Mesenchymal stem cell (in vitro differentiated cells and primary cell): ENCODE measurements around the gene KDM8.
A peak's percentile ranks its signal among the peaks of the same experiment; 100 is the strongest.

Experiments used
- DNase-seq: peaks from one replicate; pipeline ENCODE4 v3.0.0-alpha.2; 2013
- H2AFZ ChIP-seq: one replicate; pipeline ENCODE4 v1.6.1; 2013; ENCODE audit warnings: low read depth, mild to moderate bottlenecking, control low read depth, inconsistent platforms, low read length, moderate library complexity
- H2AK5ac ChIP-seq: 2 replicates; pipeline ENCODE4 v1.6.1; 2013; ENCODE audit warnings: low read length, moderate library complexity, mild to moderate bottlenecking, inconsistent platforms; ENCODE audit not compliant: severe bottlenecking
- H2BK120ac ChIP-seq: one replicate; pipeline ENCODE4 v1.6.1; 2013; ENCODE audit warnings: low read depth, mild to moderate bottlenecking, inconsistent platforms, low read length, moderate library complexity
- H2BK12ac ChIP-seq, 2 experiments: one replicate each; pipeline ENCODE4 v1.6.1; 2013; ENCODE audit warnings: inconsistent platforms in 2 of 2, low read length in 2 of 2, mild to moderate bottlenecking in 2 of 2, moderate library complexity in 2 of 2, control low read depth in 1 of 2
- H2BK15ac ChIP-seq: one replicate; pipeline ENCODE4 v1.6.1; 2013; ENCODE audit warnings: mild to moderate bottlenecking, low read depth, inconsistent platforms; ENCODE audit not compliant: poor library complexity, severe bottlenecking
- H2BK5ac ChIP-seq: 2 replicates; pipeline ENCODE4 v1.6.1; 2013; ENCODE audit warnings: low read depth, mild to moderate bottlenecking, low read length, control low read depth, inconsistent platforms; ENCODE audit not compliant: poor library complexity, severe bottlenecking
- H3K14ac ChIP-seq, 2 experiments: one replicate each; pipeline ENCODE4 v1.6.1; 2013; ENCODE audit warnings: inconsistent platforms in 2 of 2, low read length in 2 of 2, control low read depth in 1 of 2, mild to moderate bottlenecking in 1 of 2, moderate library complexity in 1 of 2
- H3K18ac ChIP-seq, 2 experiments: one replicate each; pipeline ENCODE4 v1.6.1; 2013; ENCODE audit warnings: inconsistent platforms in 2 of 2, low read length in 2 of 2, control low read depth in 1 of 2, low read depth in 1 of 2, mild to moderate bottlenecking in 1 of 2
- H3K23ac ChIP-seq, 2 experiments: one replicate each; pipeline ENCODE4 v1.6.1; 2013; ENCODE audit warnings: inconsistent platforms in 2 of 2, low read length in 2 of 2, mild to moderate bottlenecking in 2 of 2, moderate library complexity in 2 of 2, control low read depth in 1 of 2
- H3K27ac ChIP-seq: 2 replicates; pipeline ENCODE4 v1.5.1; 2013; ENCODE audit warnings: mild to moderate bottlenecking, moderate library complexity, low read length, control low read depth, inconsistent platforms; ENCODE audit not compliant: poor library complexity, severe bottlenecking
- H3K27me3 ChIP-seq, 2 experiments: 2 replicates each; pipeline versions ENCODE4 v1.6.1 to v1.7.0; 2013; ENCODE audit warnings: low read length in 2 of 2, mild to moderate bottlenecking in 2 of 2, moderate library complexity in 2 of 2, control low read depth in 1 of 2, inconsistent platforms in 1 of 2; ENCODE audit not compliant: control insufficient read depth in 1 of 2, insufficient read depth in 1 of 2
- H3K36me3 ChIP-seq, 2 experiments: 2 replicates each; pipeline versions ENCODE4 v1.6.1 to v1.7.0; 2013; ENCODE audit warnings: low read length in 2 of 2, control low read depth in 1 of 2, inconsistent platforms in 1 of 2, low read depth in 1 of 2, mild to moderate bottlenecking in 1 of 2; ENCODE audit not compliant: insufficient read depth in 2 of 2, control insufficient read depth in 1 of 2
- H3K4ac ChIP-seq, 2 experiments: one replicate each; pipeline ENCODE4 v1.6.1; 2013; ENCODE audit warnings: inconsistent platforms in 2 of 2, low read length in 2 of 2, mild to moderate bottlenecking in 2 of 2, moderate library complexity in 2 of 2, control low read depth in 1 of 2, low read depth in 1 of 2
- H3K4me1 ChIP-seq: 2 replicates; pipeline ENCODE4 v1.6.1; 2013; ENCODE audit warnings: low read depth, low read length, control low read depth; ENCODE audit not compliant: control insufficient read depth, insufficient read depth
- H3K4me2 ChIP-seq: 2 replicates; pipeline ENCODE4 v1.6.1; 2013; ENCODE audit warnings: low read length, mild to moderate bottlenecking, inconsistent platforms; ENCODE audit not compliant: poor library complexity, severe bottlenecking
- H3K4me3 ChIP-seq, 2 experiments: 2 replicates each; pipeline versions ENCODE4 v1.5.1 to v1.7.0; 2013; ENCODE audit warnings: low read length in 2 of 2, mild to moderate bottlenecking in 2 of 2, control low read depth in 1 of 2, low read depth in 1 of 2; ENCODE audit not compliant: insufficient read depth in 1 of 2
- H3K79me1 ChIP-seq: replicated peaks from 2 replicates; pipeline ENCODE4 v1.6.1; 2013; ENCODE audit warnings: mild to moderate bottlenecking, control low read depth, low read length, inconsistent platforms; ENCODE audit not compliant: poor library complexity, severe bottlenecking
- H3K9ac ChIP-seq: 2 replicates; pipeline ENCODE4 v1.7.0; 2013; ENCODE audit warnings: mild to moderate bottlenecking, low read length, moderate library complexity
- H3K9me3 ChIP-seq: 2 replicates; pipeline ENCODE4 v1.7.0; 2013; ENCODE audit warnings: mild to moderate bottlenecking, low read length; ENCODE audit not compliant: control insufficient read depth
- H4K8ac ChIP-seq: one replicate; pipeline ENCODE4 v1.6.1; 2013; ENCODE audit warnings: inconsistent platforms, mild to moderate bottlenecking, low read length, moderate library complexity
- H4K91ac ChIP-seq: one replicate; pipeline ENCODE4 v1.6.1; 2013; ENCODE audit warnings: mild to moderate bottlenecking, low read length, inconsistent platforms
- WGBS: methylation state at CpG from one replicate; pipeline ENCODE4 v1.1.7; 2013; ENCODE audit warnings: mixed read lengths; 5-methylcytosine and 5-hydroxymethylcytosine counted together

The KDM8 gene

GRCh38 chr16:27231692-27232060 lies 28.4 kb downstream of the KDM8 start:
- H2BK12ac ChIP-seq, result no peak overlapping the region
- H3K79me1 ChIP-seq, result peaks cover 22% of the 10 kb centered on the region
- no peak overlapping the region for H2AK5ac ChIP-seq
- no peak overlapping the region for H3K27ac ChIP-seq
- no peak overlapping the region for H2AFZ ChIP-seq
- no peak overlapping the region for H4K8ac ChIP-seq
- no peaks in the 10 kb centered on the region for H3K9me3 ChIP-seq
- H3K36me3 ChIP-seq, result peaks cover 42 to 61% of the 10 kb centered on the region in 2 experiments
- H3K4me2 ChIP-seq, result no peak overlapping the region
- H3K4me1 ChIP-seq, result peaks cover 11% of the 10 kb centered on the region
- no peak for DNase-seq
- H4K91ac ChIP-seq, result no peak overlapping the region
- no peak overlapping the region for H3K4ac ChIP-seq
- no peak overlapping the region for H3K14ac ChIP-seq
- H3K9ac ChIP-seq, result no peak overlapping the region
- H3K4me3 ChIP-seq, result no peak overlapping the region
- H2BK15ac ChIP-seq, result peak overlapping the region; percentile 29
- WGBS, result 66% methylated on average over 8 of the region's 8 CpGs
- H2BK120ac ChIP-seq, result no peak overlapping the region
- no peaks in the 10 kb centered on the region for H3K27me3 ChIP-seq
- no peak overlapping the region for H3K23ac ChIP-seq
- no peak overlapping the region for H3K18ac ChIP-seq
- no peak overlapping the region for H2BK5ac ChIP-seq

DNA sequence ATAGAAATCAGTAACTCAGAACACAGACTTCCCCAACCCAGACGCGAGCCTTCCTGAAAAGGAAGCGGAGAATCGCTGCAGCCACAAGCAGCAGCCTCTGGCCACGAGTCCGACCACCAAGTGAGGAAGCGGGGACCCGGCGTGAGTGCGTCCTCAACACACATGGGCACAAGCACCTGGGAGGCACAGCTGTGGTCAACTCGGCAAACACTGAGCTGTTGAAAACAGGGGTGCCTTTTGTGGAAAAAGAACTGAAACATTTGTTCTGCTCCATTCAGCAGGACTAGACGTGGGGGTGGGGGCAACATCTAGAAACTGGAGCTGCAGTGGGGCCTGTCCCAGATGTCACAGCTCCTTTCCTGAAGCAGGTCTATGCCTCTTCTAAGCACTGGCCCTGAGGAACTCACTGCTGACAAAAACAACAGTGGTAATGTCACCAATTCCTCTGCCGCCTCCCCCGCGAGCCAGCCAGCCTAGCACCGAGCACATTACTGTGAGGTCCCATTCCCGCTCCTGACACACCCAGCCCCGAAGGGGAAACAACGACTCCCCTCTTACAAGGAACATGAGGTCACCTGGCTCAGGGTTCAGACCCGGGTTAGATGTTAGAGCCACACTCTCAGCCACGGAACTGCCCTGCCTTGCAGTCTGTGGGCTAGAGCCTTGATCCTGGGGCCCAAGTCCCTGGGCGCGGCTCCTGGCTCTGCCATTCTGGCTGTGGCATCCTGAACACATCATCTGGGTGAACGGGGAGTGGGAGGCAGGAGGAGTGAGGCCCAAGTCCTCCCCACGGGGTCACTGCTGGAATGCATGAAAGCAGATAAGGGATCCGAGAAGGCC lies 29.0 kb downstream of the KDM8 start:
- DNase-seq, result no peak
- H3K4ac ChIP-seq, result no peak overlapping the region
- H3K9me3 ChIP-seq, result no peaks in the 10 kb centered on the region
- peak overlapping the region in 1 of 2 experiments; percentile 30 for H3K18ac ChIP-seq
- H3K4me3 ChIP-seq, result no peak overlapping the region
- no peak overlapping the region for H4K8ac ChIP-seq
- H2BK15ac ChIP-seq, result peak overlapping the region; percentile 29
- WGBS, result 90% methylated on average over 26 of the region's 26 CpGs
- no peak overlapping the region for H2BK5ac ChIP-seq
- peak overlapping the region; percentile 48 for H3K9ac ChIP-seq
- H3K27ac ChIP-seq, result no peak overlapping the region
- H2AK5ac ChIP-seq, result no peak overlapping the region
- H3K14ac ChIP-seq, result no peak overlapping the region
- peaks cover 42 to 54% of the 10 kb centered on the region in 2 experiments for H3K36me3 ChIP-seq
- H3K4me2 ChIP-seq, result no peak overlapping the region
- H2AFZ ChIP-seq, result no peak overlapping the region
- H3K27me3 ChIP-seq, result no peaks in the 10 kb centered on the region
- no peak overlapping the region for H2BK120ac ChIP-seq
- H3K79me1 ChIP-seq, result peaks cover 24% of the 10 kb centered on the region
- H3K23ac ChIP-seq, result no peak overlapping the region
- H3K4me1 ChIP-seq, result peaks cover 13% of the 10 kb centered on the region
- H2BK12ac ChIP-seq, result peak overlapping the region in 1 of 2 experiments; percentile 42
- peak overlapping the region; percentile 66 for H4K91ac ChIP-seq

- Histone ChIP-seq H3K14ac (no peak overlapping the region), H3K36me3 (peaks cover 41 to 51% of the 10 kb centered on the region in 2 experiments), H2AFZ (no peak overlapping the region), H3K4me3 (no peak overlapping the region), H2BK15ac (no peak overlapping the region), H2BK5ac (no peak overlapping the region), H3K23ac (no peak overlapping the region), H3K4me1 (peaks cover 20% of the 10 kb centered on the region), H3K4ac (no peak overlapping the region), H2BK12ac (no peak overlapping the region), H3K27me3 (no peaks in the 10 kb centered on the region), H2AK5ac (no peak overlapping the region), H3K4me2 (no peak overlapping the region), H4K91ac (no peak overlapping the region), H4K8ac (no peak overlapping the region), H3K18ac (no peak overlapping the region), H3K27ac (no peak overlapping the region), H3K9me3 (no peaks in the 10 kb centered on the region), H2BK120ac (no peak overlapping the region), H3K79me1 (peaks cover 24% of the 10 kb centered on the region), H3K9ac (peak overlapping the region; percentile 48)
- DNase-seq, result no peak
- 95% methylated on average over 13 of the region's 13 CpGs for WGBS
Observed at GRCh38 chr16:27232901-27233625, 29.7 kb downstream of the KDM8 start.

GRCh38 chr16:27233731-27234130 lies 30.4 kb downstream of the KDM8 start:
- Histone ChIP-seq H3K23ac (no peak overlapping the region), H2BK12ac (peak overlapping the region in 1 of 2 experiments; percentile 75), H3K36me3 (peaks cover 40 to 46% of the 10 kb centered on the region in 2 experiments), H3K4me1 (peaks cover 23% of the 10 kb centered on the region), H2AK5ac (no peak overlapping the region), H3K4ac (no peak overlapping the region), H3K4me3 (no peak overlapping the region), H4K91ac (peak overlapping the region; percentile 66), H3K27me3 (no peaks in the 10 kb centered on the region), H3K9me3 (no peaks in the 10 kb centered on the region), H2AFZ (no peak overlapping the region), H3K4me2 (no peak overlapping the region), H2BK120ac (no peak overlapping the region), H3K27ac (no peak overlapping the region), H3K14ac (no peak overlapping the region), H3K18ac (peak overlapping the region in 1 of 2 experiments; percentile 11), H2BK5ac (no peak overlapping the region), H3K79me1 (peaks cover 26% of the 10 kb centered on the region), H3K9ac (no peak overlapping the region), H4K8ac (no peak overlapping the region), H2BK15ac (no peak overlapping the region)
- 84% methylated on average over 6 of the region's 6 CpGs for WGBS
- no peak for DNase-seq
